ENCODE measurements around the gene BOLA2. TPM values are rescaled to one million over a fixed set of nuclear protein-coding genes. Genes with fewer than 3 reads are reported as not detected.
A peak's percentile ranks its signal among the peaks of the same experiment; 100 is the strongest.
"Not testable (repeated sequence)": the region's sequence is repeated elsewhere in the genome, so short reads cannot be mapped to it uniquely, and the experiment has no call there.

Gene BOLA2
- polyA plus RNA-seq (2013, experiment 1 of 2; ENCODE audit: insufficient read length): 4.4 TPM
- 3.8 TPM for polyA plus RNA-seq (2013, experiment 2 of 2; ENCODE audit: insufficient read length)

GRCh38 chr16:29454269-29454668, at the start of gene BOLA2, which contains the start of gene SLX1B:
Gene BOLA2, minus strand, starts transcription at chr16:29454351. Its CDS starts 98 bp downstream, at chr16:29454253.
Gene SLX1B, plus strand, starts transcription at chr16:29454533.
- DNase-seq: not testable (repeated sequence)

- not testable (repeated sequence) for DNase-seq
These were observed 28.1 kb upstream of the BOLA2 start for GRCh38 chr16:29482276-29482675.

GRCh38 chr16:29472065-29472464, 17.9 kb upstream of the BOLA2 start:
- DNase-seq: not testable (repeated sequence)

- DNase-seq: not testable (repeated sequence)
These were observed 15.5 kb upstream of the BOLA2 start for GRCh38 chr16:29469660-29470059.

GRCh38 chr16:29467654-29468366, 13.7 kb upstream of the BOLA2 start:
- not testable (repeated sequence) for DNase-seq

- not testable (repeated sequence) for DNase-seq
These were observed 12.8 kb upstream of the BOLA2 start for GRCh38 chr16:29466904-29467303.

GRCh38 chr16:29465985-29466824, 12.1 kb upstream of the BOLA2 start:
- DNase-seq: not testable (repeated sequence)

- not testable (repeated sequence) for DNase-seq
These were observed 6.5 kb upstream of the BOLA2 start for GRCh38 chr16:29460647-29461030.

GRCh38 chr16:29459706-29460646, 5.8 kb upstream of the BOLA2 start, which contains the start of gene SULT1A4:
Gene SULT1A4, plus strand, starts transcription at chr16:29459913. Its CDS starts 1,473 bp downstream, at chr16:29461386.
- DNase-seq: not testable (repeated sequence)

GRCh38 chr16:29457660-29458059, 3.5 kb upstream of the BOLA2 start:
- not testable (repeated sequence) for DNase-seq

GRCh38 chr16:29454828-29455227, 677 bp upstream of the BOLA2 start:
- DNase-seq: not testable (repeated sequence)

- not testable (repeated sequence) for DNase-seq
These were observed 397 bp downstream of the BOLA2 start for GRCh38 chr16:29453754-29454153.

- DNase-seq: not testable (repeated sequence)
These were observed 28.8 kb downstream of the BOLA2 start for GRCh38 chr16:29425390-29425789.

- not testable (repeated sequence) for DNase-seq
These were observed 30.6 kb downstream of the BOLA2 start for GRCh38 chr16:29423587-29423986.

- peak; percentile 72 for DNase-seq
These were observed 48.9 kb downstream of the BOLA2 start for GRCh38 chr16:29405249-29405648.
